HG03520 (cell line): ENCODE results near the gene CPLX3.
A peak's percentile ranks its signal among the peaks of the same experiment; 100 is the strongest.
"Not testable (repeated sequence)": the region's sequence is repeated elsewhere in the genome, so short reads cannot be mapped to it uniquely, and the experiment has no call there.

Experiments used
- ATAC-seq: cut with Tn5 transposase; IDR thresholded peaks from one replicate; pipeline ENCODE4 v1.9.1; 2021; ENCODE audit warnings: mild to moderate bottlenecking, moderate library complexity; ENCODE audit not compliant: unreplicated experiment

Gene CPLX3

DNA sequence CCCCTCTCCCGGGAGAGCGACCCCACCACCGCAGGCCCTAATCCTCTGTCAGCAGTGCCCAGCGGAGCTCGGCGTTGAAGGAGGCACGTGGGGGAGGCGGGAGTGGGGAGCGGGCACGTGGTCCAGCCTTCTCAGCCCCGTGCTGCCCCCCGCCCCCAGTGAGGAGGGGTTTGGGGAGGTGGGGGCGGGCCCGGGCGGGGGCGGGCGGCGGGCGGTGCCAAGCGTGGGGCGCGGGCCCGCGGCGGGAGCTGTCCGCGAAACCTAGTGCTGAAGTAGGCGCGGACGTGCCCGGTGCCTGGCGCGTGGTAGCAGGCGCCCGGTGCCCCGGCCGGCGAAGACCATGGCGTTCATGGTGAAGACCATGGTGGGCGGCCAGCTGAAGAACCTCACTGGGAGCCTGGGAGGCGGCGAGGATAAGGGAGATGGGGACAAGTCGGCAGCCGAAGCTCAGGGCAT, at the start of gene CPLX3:
Gene CPLX3 (plus strand): TSS at position 264 of the 456 bp plus-strand sequence. CDS start 77 bp downstream, at position 341.
- no peak for ATAC-seq

GRCh38 chr15:74776821-74777768, 49.3 kb upstream of the CPLX3 start:
- no peak for ATAC-seq

DNA sequence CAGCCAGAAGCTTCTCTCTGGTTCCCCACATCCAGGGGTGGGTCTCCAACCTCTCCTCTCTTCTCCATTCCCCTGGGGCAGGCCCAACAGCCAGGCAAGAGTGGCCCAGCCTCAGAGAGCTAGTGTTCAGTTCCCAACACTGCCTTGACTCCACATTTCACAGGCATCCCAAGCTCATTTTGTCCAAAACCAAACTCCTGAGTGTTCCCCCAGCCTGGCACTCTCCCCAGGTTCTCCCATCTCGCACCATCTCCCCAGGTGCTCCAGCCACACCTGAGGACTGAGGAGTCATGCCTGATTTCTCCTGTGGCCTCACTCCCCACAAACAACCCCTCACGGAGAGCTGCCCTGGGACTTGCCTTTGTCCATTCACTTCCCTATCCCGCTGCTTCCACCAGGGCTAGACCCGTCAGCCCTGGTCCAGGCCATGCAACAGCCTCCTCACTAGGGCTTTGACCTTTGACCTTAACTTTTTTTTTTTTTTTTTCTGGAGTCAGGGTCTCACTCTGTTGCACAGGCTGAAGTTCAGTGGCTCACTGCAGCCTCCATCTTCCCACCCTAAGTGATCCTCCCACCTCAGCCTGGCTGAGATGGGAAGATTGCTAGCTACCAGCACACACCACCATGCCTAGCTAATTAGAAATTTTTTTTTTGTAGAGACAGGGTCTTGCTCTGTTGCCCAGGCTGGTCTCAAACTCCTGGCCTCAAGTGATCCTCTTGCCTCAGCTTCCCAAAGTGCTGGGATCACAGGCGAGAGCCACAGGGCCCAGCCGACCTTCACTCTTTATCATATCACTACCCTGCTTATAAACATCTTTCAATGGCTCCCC, 48.4 kb upstream of the CPLX3 start:
- no peak for ATAC-seq

DNA sequence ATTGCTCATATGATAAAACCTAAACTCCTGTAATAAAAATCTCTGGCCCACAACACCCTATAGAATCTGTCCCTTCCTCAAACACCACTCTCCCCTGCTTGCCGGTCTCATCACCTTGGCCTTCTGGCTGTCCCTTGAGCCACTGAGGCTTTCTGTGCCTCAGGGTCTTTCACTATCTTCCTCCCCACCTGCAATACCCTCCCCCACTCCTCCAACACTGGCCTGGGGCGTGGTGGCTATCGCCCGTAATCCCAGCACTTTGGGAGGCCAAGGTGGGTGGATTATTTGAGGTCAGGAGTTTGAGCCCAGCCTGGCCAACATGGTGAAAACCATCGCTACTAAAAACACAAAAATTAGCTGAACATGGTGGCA, 47.8 kb upstream of the CPLX3 start:
- no peak for ATAC-seq

GRCh38 chr15:74779162-74779648, 47.2 kb upstream of the CPLX3 start:
- no peak for ATAC-seq

GRCh38 chr15:74780523-74781430, 45.6 kb upstream of the CPLX3 start:
- no peak for ATAC-seq

DNA sequence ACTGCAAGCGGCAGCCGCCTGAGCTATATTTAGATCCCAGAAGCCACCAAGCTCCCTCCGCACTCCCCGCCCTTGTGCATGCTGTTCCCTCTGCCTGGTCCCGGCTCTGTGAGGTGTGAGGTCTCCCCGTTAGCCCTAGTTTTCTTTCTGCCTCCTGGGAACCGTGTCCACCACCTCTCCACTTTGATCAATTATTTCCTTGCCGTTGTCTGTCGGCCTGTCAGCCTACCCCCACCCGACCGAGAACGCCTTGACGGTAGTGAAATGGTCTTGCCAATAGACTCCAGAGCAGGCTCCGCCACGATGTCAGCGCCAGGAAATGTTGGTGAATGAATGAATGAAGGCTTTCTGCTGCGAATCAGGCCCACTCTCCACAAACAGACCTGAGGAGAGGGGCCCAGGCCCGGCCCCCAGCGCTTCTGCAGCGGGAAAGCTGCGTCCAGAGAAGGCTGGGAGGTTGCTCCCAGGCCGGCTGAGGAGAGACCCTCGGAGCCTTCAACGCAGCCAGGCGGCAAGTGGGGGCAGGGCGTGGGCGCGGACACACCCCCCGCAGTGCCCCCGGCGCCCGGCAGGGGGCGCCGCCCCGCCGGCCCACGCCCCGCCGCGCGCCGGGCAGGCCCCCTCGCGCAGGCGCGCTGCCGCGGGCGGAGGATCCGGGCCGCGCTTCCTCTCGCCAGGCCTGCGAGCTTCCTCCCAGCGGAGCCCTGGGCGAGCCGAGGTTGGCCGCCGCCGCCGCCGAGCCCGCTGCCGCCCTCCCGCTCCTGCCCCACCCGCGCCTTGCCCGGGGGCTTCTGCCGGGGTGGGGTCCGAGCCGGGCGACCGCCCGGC, 44.8 kb upstream of the CPLX3 start, which contains the start of gene CSK:
Gene CSK (plus strand): TSS at position 650 of the 828 bp plus-strand sequence. CDS start 16,218 bp downstream, outside the sequence.
- peak; percentile 41 for ATAC-seq

DNA sequence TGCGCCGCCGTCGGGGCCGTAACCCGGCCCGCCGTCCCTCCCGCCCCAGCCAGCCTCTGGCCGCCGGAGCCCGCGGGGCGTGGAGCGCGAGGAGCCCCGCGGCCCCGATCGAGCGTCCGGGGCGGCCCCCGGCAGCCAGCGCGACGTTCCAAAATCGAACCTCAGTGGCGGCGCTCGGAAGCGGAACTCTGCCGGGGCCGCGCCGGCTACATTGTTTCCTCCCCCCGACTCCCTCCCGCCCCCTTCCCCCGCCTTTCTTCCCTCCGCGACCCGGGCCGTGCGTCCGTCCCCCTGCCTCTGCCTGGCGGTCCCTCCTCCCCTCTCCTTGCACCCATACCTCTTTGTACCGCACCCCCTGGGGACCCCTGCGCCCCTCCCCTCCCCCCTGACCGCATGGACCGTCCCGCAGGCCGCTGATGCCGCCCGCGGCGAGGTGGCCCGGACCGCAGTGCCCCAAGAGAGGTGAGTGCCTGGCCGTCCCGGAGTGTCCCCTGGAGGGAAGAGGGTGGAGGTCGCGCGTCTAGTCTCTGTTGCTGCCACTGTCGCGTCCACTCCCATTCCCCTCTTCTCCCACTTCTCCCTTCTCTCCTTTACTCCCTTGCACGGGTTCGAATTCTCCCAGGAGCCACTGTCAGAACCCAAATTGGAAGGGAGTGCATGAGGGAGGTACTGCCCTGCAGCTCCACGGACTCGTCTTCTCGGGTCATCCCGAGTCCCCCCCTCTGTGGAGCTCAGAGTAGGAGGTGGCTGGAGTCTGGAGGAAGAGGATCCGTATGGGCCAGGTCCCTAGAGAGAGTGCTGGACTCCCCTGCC, 44.0 kb upstream of the CPLX3 start:
- ATAC-seq = peak; percentile 6

DNA sequence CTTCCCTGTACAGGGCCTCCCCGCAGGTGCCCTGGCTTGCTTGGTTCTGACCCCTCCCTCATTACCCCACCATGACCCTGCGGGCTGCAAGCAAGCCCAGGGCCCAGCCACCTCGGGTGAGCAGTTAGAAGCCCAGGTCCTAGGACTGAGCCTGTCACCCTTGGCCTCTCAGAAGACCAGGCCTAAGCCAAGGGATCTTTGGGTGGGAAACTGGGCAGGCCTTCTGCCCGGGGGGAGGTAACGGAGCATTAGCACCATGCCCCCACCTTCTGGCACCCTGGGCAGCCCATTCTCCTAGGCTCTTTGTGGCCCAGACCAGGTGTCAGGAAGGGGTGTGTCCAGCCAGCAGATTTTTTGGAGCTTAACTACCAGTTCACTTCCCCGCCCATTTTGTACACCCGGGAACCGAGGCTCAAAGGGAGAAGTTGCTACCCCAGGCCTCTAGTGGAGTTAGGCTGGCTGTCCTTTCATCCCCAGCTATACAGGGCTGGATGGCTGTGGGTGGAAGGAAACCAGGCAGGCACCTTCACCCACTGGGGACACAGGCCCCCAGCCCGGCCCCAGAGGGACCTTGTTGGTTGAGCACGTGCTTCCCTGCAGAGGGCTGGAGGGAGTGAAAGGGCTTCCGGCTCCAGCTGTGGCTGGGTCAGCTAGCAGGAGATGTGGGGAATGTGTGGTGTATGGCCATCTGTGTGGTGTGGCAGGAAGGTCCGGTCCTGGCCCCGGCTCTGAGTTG, 43.2 kb upstream of the CPLX3 start:
- ATAC-seq = no peak

- ATAC-seq = no peak
Measured at GRCh38 chr15:74783808-74784175, 42.6 kb upstream of the CPLX3 start.

GRCh38 chr15:74784426-74785193, 41.8 kb upstream of the CPLX3 start:
- ATAC-seq = no peak

- ATAC-seq = no peak
Measured at GRCh38 chr15:74785194-74786032, 41.0 kb upstream of the CPLX3 start.

GRCh38 chr15:74786081-74786480, 40.3 kb upstream of the CPLX3 start:
- ATAC-seq = not testable (repeated sequence)

- ATAC-seq = no peak
Measured at GRCh38 chr15:74786551-74787165, 39.8 kb upstream of the CPLX3 start.

- ATAC-seq = peak; percentile 48
Measured at GRCh38 chr15:74787251-74788041, 39.0 kb upstream of the CPLX3 start.
